HCT116 (cell line): ENCODE data around the gene MRM3.

ENCODE experiments used
- ATF3 ChIP-seq: IDR thresholded peaks from 2 replicates; pipeline ENCODE4 v1.6.1; 2012
- CTCF ChIP-seq, 3 experiments: fragments of 200-600 bp in 1 of 3; sonication (generic) in 1 of 3; IDR thresholded peaks in 2 of 3; conservative IDR thresholded peaks in 1 of 3; 2 replicates each; pipeline ENCODE4 v1.5.1; 2012 to 2017; ENCODE audit warnings: low read depth in 2 of 3, low read length in 2 of 3, antibody characterized with exemption in 1 of 3, borderline replicate concordance in 1 of 3, control low read depth in 1 of 3, mild to moderate bottlenecking in 1 of 3, mixed read lengths in 1 of 3, mixed run types in 1 of 3, moderate library complexity in 1 of 3; ENCODE audit not compliant: insufficient read depth in 1 of 3
- EZH2 ChIP-seq: fragments of 200-600 bp; sonication (generic); IDR thresholded peaks from 2 replicates; pipeline ENCODE4 v1.6.1; 2017; ENCODE audit warnings: antibody characterized with exemption, mixed run types
- MAX ChIP-seq: IDR thresholded peaks from 2 replicates; pipeline ENCODE4 v1.6.1; 2012
- SIN3A ChIP-seq: IDR thresholded peaks from 2 replicates; pipeline ENCODE4 v1.6.1; 2012; ENCODE audit warnings: low read depth
- SRF ChIP-seq: IDR thresholded peaks from 2 replicates; pipeline ENCODE4 v1.6.1; 2012; ENCODE audit warnings: low read depth
- TCF7L2 ChIP-seq: IDR thresholded peaks from 2 replicates; pipeline ENCODE4 v1.7.0; 2011; ENCODE audit warnings: borderline replicate concordance, inconsistent platforms; ENCODE audit not compliant: insufficient read depth, insufficient read length; ENCODE audit errors: extremely low read depth
- YY1 ChIP-seq: IDR thresholded peaks from 2 replicates; pipeline ENCODE4 v1.6.1; 2011; ENCODE audit warnings: low read length, low read depth, moderate library complexity, mild to moderate bottlenecking; ENCODE audit not compliant: insufficient replicate concordance; ENCODE audit errors: extremely low read depth
- ZNF274 ChIP-seq: fragments of 200-500 bp; sonication (Bioruptor generic); IDR thresholded peaks from 2 replicates; pipeline ENCODE4 v1.6.1; 2014; ENCODE audit warnings: mild to moderate bottlenecking, low read depth, low read length, inconsistent platforms

- TF ChIP-seq CTCF (IDR thresholded peaks at IDR 0.05 in 2 of 3, conservative IDR thresholded peaks at IDR 0.05 in 1 of 3; ENCODE audit: borderline replicate concordance in 1 of 3, insufficient read depth in 1 of 3, low read depth in 2 of 3, low read length in 2 of 3) (no peak), TCF7L2 (no peak), ATF3 (no peak), YY1 (no peak), MAX (no peak), EZH2 (no peak), ZNF274 (no peak), SIN3A (no peak), SRF (no peak)
These were observed 37.1 kb downstream of the MRM3 start for GRCh38 chr17:819251-819650.
